Neural crest cell (in vitro differentiated cells): ENCODE measurements around the gene HSPA1B. TPM values are rescaled to one million over a fixed set of nuclear protein-coding genes. Genes with fewer than 3 reads are reported as not detected.
"Not testable (repeated sequence)": the region's sequence is repeated elsewhere in the genome, so short reads cannot be mapped to it uniquely, and the experiment has no call there.

Experiments used
- DNase-seq: peaks from one replicate; pipeline ENCODE4 v3.0.0; 2021; ENCODE audit warnings: low read depth, mixed read lengths, low spot score
- H3K27ac Mint-ChIP-seq: one replicate; pipeline ENCODE4 v1.8.0; 2021; ENCODE audit warnings: mild to moderate bottlenecking, mixed read lengths; ENCODE audit not compliant: unreplicated experiment
- H3K27me3 Mint-ChIP-seq: 2 replicates; pipeline ENCODE4 v1.8.0; 2021; ENCODE audit warnings: low read depth, mild to moderate bottlenecking, mixed read lengths
- H3K36me3 Mint-ChIP-seq: 2 replicates; pipeline ENCODE4 v1.8.0; 2021; ENCODE audit warnings: low read depth, mild to moderate bottlenecking, mixed read lengths
- H3K4me1 Mint-ChIP-seq: 2 replicates; pipeline ENCODE4 v1.8.0; 2021; ENCODE audit warnings: mixed read lengths
- H3K4me3 Mint-ChIP-seq: one replicate; pipeline ENCODE4 v1.8.0; 2021; ENCODE audit warnings: mild to moderate bottlenecking, mixed read lengths
- H3K9me3 Mint-ChIP-seq: 2 replicates; pipeline ENCODE4 v1.8.0; 2021; ENCODE audit warnings: mixed read lengths
- total RNA-seq: library from RNA; stranded (reverse); gene quantifications from 2 replicates; pipeline ENCODE4 v1.2.1, GENCODE V29; 2021
- TF ChIP-seq, protein P1 (sequence below): fragments of 200-600 bp; sonication (generic); conservative IDR thresholded peaks from 2 replicates; pipeline ENCODE4 v1.5.0; 2021; ENCODE audit warnings: antibody characterized with exemption, mild to moderate bottlenecking

HSPA1B gene
- total RNA-seq, 1 donor from 2014 or later = 82.5 TPM

DNA sequence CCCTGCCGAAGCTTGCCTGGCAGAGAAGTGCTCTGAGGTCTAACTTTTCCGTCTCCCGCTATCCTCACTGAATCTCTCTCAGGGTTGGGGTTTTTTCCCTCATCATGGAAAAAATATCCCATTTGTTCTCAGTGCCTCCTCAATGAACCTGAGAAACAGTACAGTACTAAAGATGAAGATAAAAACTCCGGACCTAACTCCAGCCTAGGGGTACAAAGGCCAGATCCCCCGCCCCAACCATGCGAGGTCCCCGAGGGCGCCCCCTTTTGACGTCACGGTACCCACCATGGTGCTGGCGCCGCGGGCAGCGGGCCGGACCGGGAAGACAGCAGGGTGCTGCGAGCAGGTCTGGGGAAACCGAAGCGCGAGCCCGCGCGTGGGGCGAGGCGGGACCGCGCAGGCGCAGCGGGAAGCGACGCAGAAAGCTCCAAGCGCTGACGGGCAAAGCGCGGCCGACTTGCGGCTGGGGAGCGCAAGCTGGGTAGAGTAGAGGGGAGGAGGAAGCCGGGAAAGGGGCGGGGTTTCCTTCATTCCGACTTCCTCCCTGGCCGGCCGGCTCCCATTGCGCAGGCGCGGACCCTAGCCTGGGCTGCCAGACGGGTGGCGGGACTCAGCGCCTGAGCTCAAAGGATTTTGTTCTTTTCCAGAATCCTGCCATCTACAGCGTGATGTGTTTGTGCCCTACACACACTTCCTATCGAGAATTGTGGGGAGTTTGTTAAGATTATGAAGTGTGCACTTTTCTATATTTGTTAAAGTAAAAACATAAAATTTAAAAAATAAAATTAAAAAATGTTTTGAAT lies 20.9 kb upstream of the HSPA1B start, which contains the start of gene LSM2:
Gene LSM2 (minus strand): TSS at position 497 of the 803 bp plus-strand sequence. CDS start 209 bp downstream, at position 288.
- Mint-ChIP-seq H3K27ac (peak within 1 kb of the TSS; percentile 99), H3K4me3 (peak within 1 kb of the TSS; percentile 94), H3K4me1 (peaks cover 18% of the 10 kb centered on the region), H3K9me3 (no peaks in the 10 kb centered on the region), H3K27me3 (no peaks in the 10 kb centered on the region), H3K36me3 (peaks cover 2% of the 10 kb centered on the region)
- DNase-seq = peak; percentile 98
- TF ChIP-seq, protein P1, sequence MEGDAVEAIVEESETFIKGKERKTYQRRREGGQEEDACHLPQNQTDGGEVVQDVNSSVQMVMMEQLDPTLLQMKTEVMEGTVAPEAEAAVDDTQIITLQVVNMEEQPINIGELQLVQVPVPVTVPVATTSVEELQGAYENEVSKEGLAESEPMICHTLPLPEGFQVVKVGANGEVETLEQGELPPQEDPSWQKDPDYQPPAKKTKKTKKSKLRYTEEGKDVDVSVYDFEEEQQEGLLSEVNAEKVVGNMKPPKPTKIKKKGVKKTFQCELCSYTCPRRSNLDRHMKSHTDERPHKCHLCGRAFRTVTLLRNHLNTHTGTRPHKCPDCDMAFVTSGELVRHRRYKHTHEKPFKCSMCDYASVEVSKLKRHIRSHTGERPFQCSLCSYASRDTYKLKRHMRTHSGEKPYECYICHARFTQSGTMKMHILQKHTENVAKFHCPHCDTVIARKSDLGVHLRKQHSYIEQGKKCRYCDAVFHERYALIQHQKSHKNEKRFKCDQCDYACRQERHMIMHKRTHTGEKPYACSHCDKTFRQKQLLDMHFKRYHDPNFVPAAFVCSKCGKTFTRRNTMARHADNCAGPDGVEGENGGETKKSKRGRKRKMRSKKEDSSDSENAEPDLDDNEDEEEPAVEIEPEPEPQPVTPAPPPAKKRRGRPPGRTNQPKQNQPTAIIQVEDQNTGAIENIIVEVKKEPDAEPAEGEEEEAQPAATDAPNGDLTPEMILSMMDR = no peak

DNA sequence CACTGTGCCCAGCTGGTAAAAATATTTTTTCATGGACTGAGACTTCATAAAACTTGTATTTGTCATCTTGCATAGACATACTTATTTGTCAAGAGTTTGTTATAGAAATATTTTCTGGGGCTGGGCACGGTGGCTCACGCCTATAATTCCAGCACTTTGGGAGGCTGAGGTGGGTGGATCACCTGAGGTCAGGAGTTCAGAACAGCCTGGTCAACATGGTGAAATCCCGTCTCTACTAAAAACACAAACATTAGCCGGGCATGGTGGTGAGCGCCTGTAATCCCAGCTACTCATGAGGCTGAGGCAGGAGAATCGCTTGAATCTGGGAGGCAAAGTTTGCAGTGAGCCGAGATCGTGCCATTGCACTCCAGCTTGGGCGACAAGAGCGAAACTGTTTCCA lies 18.9 kb upstream of the HSPA1B start:
- not testable (repeated sequence) for H3K9me3 Mint-ChIP-seq, H3K4me3 Mint-ChIP-seq, H3K36me3 Mint-ChIP-seq, H3K27me3 Mint-ChIP-seq, DNase-seq, H3K27ac Mint-ChIP-seq
- peaks cover 16% of the 10 kb centered on the region for H3K4me1 Mint-ChIP-seq

DNA sequence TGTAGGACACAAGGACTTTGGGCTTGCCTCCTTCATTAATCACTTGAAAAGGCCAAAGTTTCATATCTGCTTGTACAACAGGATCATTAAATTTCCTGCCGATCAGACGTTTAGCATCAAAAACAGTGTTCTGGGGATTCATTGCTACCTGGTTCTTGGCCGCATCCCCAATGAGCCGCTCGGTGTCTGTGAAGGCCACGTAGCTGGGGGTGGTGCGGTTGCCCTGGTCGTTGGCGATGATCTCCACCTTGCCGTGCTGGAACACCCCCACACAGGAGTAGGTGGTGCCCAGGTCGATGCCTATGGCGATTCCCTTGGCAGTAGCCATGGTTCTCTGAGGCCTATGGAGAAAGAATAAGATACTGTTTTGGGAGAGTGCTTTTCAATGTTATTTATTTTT lies 15.9 kb upstream of the HSPA1B start:
- DNase-seq = no peak
- H3K9me3 Mint-ChIP-seq = no peaks in the 10 kb centered on the region
- no peaks in the 10 kb centered on the region for H3K27me3 Mint-ChIP-seq
- no peak overlapping the region for H3K27ac Mint-ChIP-seq
- TF ChIP-seq, protein P1 = no peak
- peaks cover 5% of the 10 kb centered on the region for H3K36me3 Mint-ChIP-seq
- peaks cover 26% of the 10 kb centered on the region for H3K4me1 Mint-ChIP-seq
- no peak overlapping the region for H3K4me3 Mint-ChIP-seq

DNA sequence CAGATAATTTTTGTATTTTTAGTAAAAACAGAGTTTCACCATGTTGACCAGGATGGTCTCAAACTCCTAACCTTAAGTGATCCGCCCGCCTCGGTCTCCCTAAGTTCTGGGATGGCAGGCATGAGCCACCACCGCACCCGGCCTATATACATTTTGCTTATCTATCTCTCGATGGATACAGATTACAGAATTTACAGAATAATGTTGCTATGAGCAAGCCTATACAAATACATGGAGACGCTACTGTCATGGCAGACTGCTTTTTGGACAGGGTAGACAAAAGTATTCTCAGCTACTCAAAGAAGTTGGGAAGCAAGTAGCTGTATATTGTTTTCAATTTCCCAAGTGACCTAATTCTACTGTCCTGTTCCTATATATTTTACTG lies 14.1 kb upstream of the HSPA1B start:
- peak overlapping the region; percentile 64 for H3K4me3 Mint-ChIP-seq
- DNase-seq = no peak
- H3K9me3 Mint-ChIP-seq = no peaks in the 10 kb centered on the region
- H3K27me3 Mint-ChIP-seq = no peaks in the 10 kb centered on the region
- H3K4me1 Mint-ChIP-seq = peaks cover 31% of the 10 kb centered on the region
- TF ChIP-seq, protein P1 = no peak
- H3K36me3 Mint-ChIP-seq = peaks cover 12% of the 10 kb centered on the region
- peak overlapping the region; percentile 93 for H3K27ac Mint-ChIP-seq

DNA sequence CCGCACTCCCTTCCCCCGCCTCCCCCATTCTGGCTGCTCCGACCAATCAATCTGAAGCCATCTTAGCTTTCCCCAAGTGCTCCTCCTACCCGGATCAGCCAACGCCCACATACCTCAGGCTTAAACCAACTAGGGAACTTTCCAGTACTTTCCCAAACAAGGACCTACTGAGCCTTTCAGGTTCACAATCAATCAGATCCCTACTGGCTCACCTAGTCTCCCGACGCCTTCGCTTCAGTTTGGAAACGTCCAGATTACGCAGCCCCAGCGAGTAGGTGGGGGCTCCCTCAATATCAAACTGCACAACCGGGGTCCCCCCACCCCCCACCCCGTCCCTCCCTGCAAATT lies 12.9 kb upstream of the HSPA1B start:
- H3K27me3 Mint-ChIP-seq = no peaks in the 10 kb centered on the region
- H3K27ac Mint-ChIP-seq = peak overlapping the region; percentile 98
- peaks cover 15% of the 10 kb centered on the region for H3K36me3 Mint-ChIP-seq
- peak; percentile 69 for DNase-seq
- no peaks in the 10 kb centered on the region for H3K9me3 Mint-ChIP-seq
- H3K4me1 Mint-ChIP-seq = peaks cover 35% of the 10 kb centered on the region
- H3K4me3 Mint-ChIP-seq = peak overlapping the region; percentile 92
- TF ChIP-seq, protein P1 = no peak
